Measurements from ENCODE around the gene TNFAIP6.

TNFAIP6 gene

DNA sequence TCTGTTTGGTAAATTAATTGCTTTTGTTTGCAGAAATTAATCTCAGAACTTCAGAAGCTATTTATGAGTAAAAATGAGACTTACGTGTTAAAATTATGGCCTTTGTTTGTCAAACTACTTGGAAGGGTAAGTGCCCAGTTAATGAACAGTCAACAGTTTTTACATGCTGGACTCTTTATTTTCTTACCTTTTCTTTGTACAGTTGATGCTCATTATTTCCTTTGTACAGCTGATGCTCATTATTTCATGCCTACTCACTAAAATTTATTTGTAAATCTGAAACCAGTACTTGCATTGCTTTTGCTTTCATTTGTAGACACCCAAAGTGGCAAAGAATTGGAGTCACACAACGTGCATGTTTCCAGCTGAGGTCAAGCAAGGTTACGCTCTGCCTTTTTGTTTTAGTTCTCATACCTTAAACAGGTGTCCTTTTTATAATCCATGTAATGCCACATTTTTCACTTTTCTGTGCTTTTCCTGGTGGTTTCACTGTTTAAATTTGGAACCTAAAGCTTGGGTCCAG, 65.6 kb downstream of the TNFAIP6 start:
- no peak for DNase-seq (ENCODE audit: low read depth)

GRCh38 chr2:151423760-151424159, 66.4 kb downstream of the TNFAIP6 start:
- no peak for DNase-seq (ENCODE audit: low read depth)
